BLaER1 treated with 17β-estradiol and CSF1 and Interleukin-3, amounts not matched to agents 10 nM and 100 nM (cell line): ENCODE measurements around the gene FAM3A.

Experiments
- H3K27ac ChIP-seq, 11 experiments: shearing (Covaris generic); formaldehyde crosslinking; 2 replicates each; pipeline ENCODE4 v1.8.1; 2022
- H3K27me3 ChIP-seq, 11 experiments: shearing (Covaris generic); formaldehyde crosslinking; 2 replicates each; pipeline ENCODE4 v1.8.1; 2022
- H3K36me3 ChIP-seq, 11 experiments: shearing (Covaris generic); formaldehyde crosslinking; 2 replicates each; pipeline ENCODE4 v1.8.1; 2022
- H3K4me1 ChIP-seq, 10 experiments: shearing (Covaris generic); formaldehyde crosslinking; 2 replicates each; pipeline ENCODE4 v1.8.1; 2022
- H3K4me2 ChIP-seq, 11 experiments: shearing (Covaris generic); formaldehyde crosslinking; 2 replicates each; pipeline ENCODE4 v1.8.1; 2022
- H3K4me3 ChIP-seq, 10 experiments: shearing (Covaris generic); formaldehyde crosslinking; 2 replicates each; pipeline ENCODE4 v1.8.1; 2022
- H3K9ac ChIP-seq, 11 experiments: shearing (Covaris generic); formaldehyde crosslinking; 2 replicates each; pipeline ENCODE4 v1.8.1; 2022
- H3K9me3 ChIP-seq, 11 experiments: shearing (Covaris generic); formaldehyde crosslinking; replicated peaks in 1 of 11; 2 replicates each; pipeline ENCODE4 v1.8.1; 2022
- H4K20me1 ChIP-seq, 11 experiments: shearing (Covaris generic); formaldehyde crosslinking; 2 replicates each; pipeline ENCODE4 v1.8.1; 2022
- Cebpa-rat ChIP-seq, 11 experiments: shearing (Covaris generic); IDR thresholded peaks; 2 replicates each; pipeline ENCODE4 v1.8.1; 2022

Gene FAM3A

DNA sequence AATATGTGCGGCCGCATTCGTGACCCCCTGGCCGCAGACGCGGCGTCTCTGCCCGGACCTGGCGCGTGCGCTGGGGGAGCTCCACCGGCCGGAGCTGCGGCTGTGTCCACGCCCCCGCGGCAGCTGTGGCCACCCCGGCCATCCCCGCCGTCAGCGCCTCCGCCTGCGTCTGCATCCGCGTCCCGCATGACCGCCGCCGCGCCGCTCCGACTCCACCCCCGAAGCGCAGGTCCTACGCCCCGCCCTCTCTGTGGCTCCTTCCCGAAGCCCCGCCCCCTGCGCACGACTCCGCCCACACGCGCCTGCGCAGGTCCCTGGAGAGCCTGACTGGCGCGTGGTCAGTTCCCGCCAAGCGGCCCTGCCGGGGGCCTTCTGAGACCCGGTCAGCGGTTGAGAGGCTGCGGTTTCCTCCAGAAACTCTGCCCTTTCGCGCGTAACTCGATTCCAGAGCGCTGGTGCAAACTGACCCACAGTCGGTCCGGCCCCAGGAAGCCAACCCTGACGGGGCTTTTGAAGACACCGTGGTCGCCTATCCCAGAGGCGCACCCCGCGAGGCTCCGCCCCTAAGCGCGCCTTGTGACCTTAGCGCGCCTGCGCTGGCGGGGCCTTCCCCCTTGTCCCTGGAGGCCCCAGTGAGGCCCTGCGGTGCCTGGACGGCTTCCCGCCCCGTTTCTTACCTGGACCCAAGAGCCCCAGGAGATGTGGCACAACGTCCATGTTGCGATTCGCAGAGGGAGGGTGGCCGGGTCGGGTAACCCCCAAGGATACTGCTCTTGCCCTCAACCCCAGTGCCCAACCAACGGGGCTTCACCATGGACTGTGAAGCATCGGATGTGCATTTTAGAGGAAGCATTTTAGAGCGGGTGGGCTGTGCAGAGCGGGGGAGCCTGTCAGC is 37.1 kb downstream of the FAM3A start, which contains the start of gene LAGE3:
LAGE3 (minus strand) TSS at position 554 of the 895 bp plus-strand sequence; CDS start at position 188, 366 bp downstream.
- Histone ChIP-seq H4K20me1 (peaks cover 0 to 27% (median 14%) of the 10 kb centered on the region in 11 experiments; a peak in 13 of 22 replicates), H3K4me1 (peaks cover 31 to 55% (median 39%) of the 10 kb centered on the region in 10 experiments), H3K27ac (peak within 1 kb of the TSS; percentile 40 to 89 (median 84)), H3K4me3 (peak within 1 kb of the TSS; percentile 45 to 73 (median 62)), H3K27me3 (peaks cover 34 to 73% (median 62%) of the 10 kb centered on the region in 11 experiments), H3K9ac (peak within 1 kb of the TSS; percentile 60 to 81 (median 77)), H3K4me2 (peak within 1 kb of the TSS; percentile 49 to 91 (median 78)), H3K36me3 (peaks cover 0 to 13% (median 4%) of the 10 kb centered on the region in 11 experiments; a peak in 7 of 22 replicates), H3K9me3 (peaks cover 0 to 8% (median 0%) of the 10 kb centered on the region in 11 experiments; a peak in 2 of 22 replicates)
- TF ChIP-seq Cebpa-rat (IDR thresholded peaks at IDR 0.05), result no peak

DNA sequence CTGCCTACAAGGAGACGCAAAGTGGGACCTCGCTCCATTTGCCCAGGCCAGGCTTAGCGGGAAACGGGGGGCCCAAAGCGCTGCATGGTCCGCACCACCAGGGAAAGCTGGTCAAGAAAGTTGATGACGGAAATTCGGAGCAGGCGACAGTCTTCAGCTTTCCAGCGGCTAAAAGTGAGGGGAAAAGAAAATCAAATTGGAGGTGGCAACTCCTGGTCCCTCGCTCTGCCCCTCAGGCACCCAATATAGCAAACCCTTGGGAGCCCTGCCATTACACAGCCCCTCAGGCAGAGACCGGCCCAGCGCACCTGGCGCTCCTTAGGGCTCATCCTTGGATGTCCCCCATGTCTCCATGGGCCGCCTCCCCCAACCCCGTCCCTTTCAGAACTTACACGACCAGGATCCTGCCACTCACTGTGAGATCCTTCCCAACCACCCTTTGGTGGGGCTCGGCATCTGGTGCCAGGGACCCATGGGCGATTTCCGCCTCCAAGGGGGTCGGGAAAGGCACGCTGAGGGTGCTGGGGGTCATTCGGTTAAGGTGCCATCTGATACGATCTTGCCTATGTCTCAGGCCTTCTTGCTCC is 38.0 kb downstream of the FAM3A start:
- peaks cover 0 to 8% (median 0%) of the 10 kb centered on the region in 11 experiments; a peak in 2 of 22 replicates for H3K9me3 ChIP-seq
- H3K27ac ChIP-seq, result peak overlapping the region in 10 of 11 experiments; percentile 40 to 89 (median 83); a peak in 15 of 22 replicates
- peak overlapping the region; percentile 60 to 81 (median 77); a peak in 21 of 22 replicates for H3K9ac ChIP-seq
- H3K4me1 ChIP-seq, result peaks cover 21 to 45% (median 29%) of the 10 kb centered on the region in 10 experiments
- peak overlapping the region; percentile 49 to 91 (median 78) for H3K4me2 ChIP-seq
- peaks cover 0 to 29% (median 15%) of the 10 kb centered on the region in 11 experiments; a peak in 14 of 22 replicates for H4K20me1 ChIP-seq
- peaks cover 29 to 73% (median 59%) of the 10 kb centered on the region in 11 experiments for H3K27me3 ChIP-seq
- H3K4me3 ChIP-seq, result peak overlapping the region; percentile 45 to 73 (median 62)
- peaks cover 0 to 17% (median 6%) of the 10 kb centered on the region in 11 experiments; a peak in 5 of 22 replicates for H3K36me3 ChIP-seq
- no peak for TF ChIP-seq Cebpa-rat (IDR thresholded peaks at IDR 0.05)

DNA sequence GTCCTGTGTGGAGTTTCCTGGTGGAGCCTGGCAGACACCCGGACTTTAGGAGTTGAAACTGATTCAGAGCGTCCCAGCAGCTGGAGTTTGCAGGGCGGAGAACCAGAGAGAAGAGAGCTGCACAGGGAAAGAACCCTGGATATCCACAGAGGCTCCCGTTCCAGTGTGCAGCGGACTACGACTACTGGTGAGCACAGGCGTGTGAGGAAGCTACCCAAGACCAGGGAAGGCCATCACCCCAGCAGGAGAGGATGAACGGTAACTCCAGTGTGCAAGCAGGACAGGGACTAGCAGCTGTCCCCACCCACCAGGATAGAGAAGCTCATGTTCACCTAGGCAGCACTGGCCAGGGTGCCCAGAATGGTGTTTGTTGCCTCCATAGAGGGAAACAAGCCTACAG is 39.2 kb downstream of the FAM3A start:
- no peak overlapping the region for H3K4me3 ChIP-seq
- peaks cover 15 to 34% (median 21%) of the 10 kb centered on the region in 10 experiments; a peak in 19 of 20 replicates for H3K4me1 ChIP-seq
- no peak overlapping the region for H3K27ac ChIP-seq
- H3K4me2 ChIP-seq, result peak overlapping the region in 2 of 11 experiments; percentile 6 to 34; a peak in 1 of 22 replicates
- no peak overlapping the region for H3K9ac ChIP-seq
- H3K27me3 ChIP-seq, result peaks cover 17 to 71% (median 49%) of the 10 kb centered on the region in 11 experiments
- peaks cover 0 to 28% (median 8%) of the 10 kb centered on the region in 11 experiments; a peak in 11 of 22 replicates for H3K36me3 ChIP-seq
- no peak for TF ChIP-seq Cebpa-rat (IDR thresholded peaks at IDR 0.05)
- H4K20me1 ChIP-seq, result peaks cover 0 to 40% (median 14%) of the 10 kb centered on the region in 11 experiments; a peak in 14 of 22 replicates
- peaks cover 0 to 8% (median 0%) of the 10 kb centered on the region in 11 experiments; a peak in 2 of 22 replicates for H3K9me3 ChIP-seq

DNA sequence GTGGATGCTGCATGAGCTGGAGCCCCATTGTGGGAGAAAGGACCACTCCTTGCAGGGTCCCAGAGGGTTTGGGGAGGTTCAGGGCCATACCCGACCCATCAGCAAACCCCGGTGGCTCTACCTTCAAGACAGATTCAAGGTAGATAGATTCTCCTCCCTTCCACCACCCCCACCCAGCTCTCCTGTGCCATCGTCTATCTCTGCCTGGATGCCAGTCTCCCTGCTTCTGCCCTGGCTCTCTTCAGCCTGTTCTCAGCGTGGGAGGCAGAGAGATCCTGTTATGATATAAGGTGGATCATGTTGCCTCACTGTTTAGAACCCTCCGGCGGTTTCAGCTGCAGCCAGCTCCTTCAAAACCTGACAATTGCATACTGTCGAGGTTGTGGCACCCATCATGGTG is 42.3 kb downstream of the FAM3A start:
- Histone ChIP-seq H3K4me2 (no peak overlapping the region), H3K9ac (no peak overlapping the region), H3K4me3 (no peak overlapping the region), H4K20me1 (peaks cover 0 to 63% (median 26%) of the 10 kb centered on the region in 11 experiments; a peak in 16 of 22 replicates), H3K27me3 (peaks cover 0 to 55% (median 35%) of the 10 kb centered on the region in 11 experiments; a peak in 21 of 22 replicates), H3K36me3 (peaks cover 6 to 60% (median 38%) of the 10 kb centered on the region in 11 experiments; a peak in 20 of 22 replicates), H3K9me3 (peaks cover 0 to 15% (median 6%) of the 10 kb centered on the region in 11 experiments; a peak in 7 of 22 replicates), H3K27ac (no peak overlapping the region), H3K4me1 (peaks cover 6 to 17% (median 11%) of the 10 kb centered on the region in 10 experiments; a peak in 17 of 20 replicates)
- no peak for TF ChIP-seq Cebpa-rat (IDR thresholded peaks at IDR 0.05)

DNA sequence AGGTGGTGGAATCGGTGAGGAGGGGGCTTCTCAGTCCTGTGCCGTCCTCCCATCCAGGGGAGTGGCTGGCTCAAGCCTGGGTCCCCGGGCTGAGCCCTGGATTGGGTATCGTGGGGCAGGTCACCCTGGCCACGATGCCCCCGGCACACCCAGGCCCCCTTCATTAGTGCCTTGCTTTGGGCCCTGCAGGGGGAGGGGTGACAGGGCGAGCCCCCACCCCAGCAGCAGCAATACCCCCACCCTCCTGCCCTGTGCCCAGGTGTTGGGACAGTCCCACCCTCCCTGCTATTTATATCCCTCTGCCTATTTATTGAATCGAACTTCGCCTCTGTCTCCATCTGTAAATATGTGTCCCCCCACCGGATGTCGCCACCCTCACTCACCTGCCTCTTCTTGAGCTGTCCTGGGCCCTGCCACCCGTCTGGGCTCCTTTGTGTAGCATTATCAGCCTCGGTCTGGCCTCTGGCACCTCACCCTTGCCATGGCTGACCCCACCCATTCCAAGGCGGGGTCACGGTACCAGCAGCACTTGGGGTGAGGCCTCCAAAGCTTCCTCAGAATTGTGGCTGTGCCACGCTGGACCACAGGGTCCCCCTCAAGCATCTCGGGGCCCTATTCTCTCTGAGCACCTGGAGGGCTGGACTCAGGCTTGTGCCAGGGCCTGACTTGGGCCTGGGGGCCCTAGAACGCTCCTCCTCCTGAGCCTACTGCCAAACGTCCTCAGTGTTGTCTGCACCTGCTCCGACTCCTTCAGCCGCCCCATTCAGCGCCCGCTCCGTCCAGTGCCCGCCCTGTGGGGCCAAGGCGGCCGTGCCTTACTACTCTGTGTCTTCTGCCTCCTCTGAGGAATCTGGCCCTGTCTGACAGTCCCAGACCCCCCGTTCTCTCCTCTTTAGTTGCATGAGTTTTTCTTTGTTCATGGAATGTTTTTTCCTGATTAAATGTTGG is 43.1 kb downstream of the FAM3A start:
- no peak overlapping the region for H3K4me2 ChIP-seq
- peaks cover 0 to 71% (median 30%) of the 10 kb centered on the region in 11 experiments; a peak in 16 of 22 replicates for H4K20me1 ChIP-seq
- no peak for TF ChIP-seq Cebpa-rat (IDR thresholded peaks at IDR 0.05)
- peaks cover 0 to 52% (median 32%) of the 10 kb centered on the region in 11 experiments; a peak in 21 of 22 replicates for H3K27me3 ChIP-seq
- H3K9me3 ChIP-seq, result peaks cover 0 to 20% (median 12%) of the 10 kb centered on the region in 11 experiments; a peak in 9 of 22 replicates
- no peak overlapping the region for H3K9ac ChIP-seq
- H3K27ac ChIP-seq, result no peak overlapping the region
- H3K4me3 ChIP-seq, result no peak overlapping the region
- H3K36me3 ChIP-seq, result peaks cover 8 to 67% (median 45%) of the 10 kb centered on the region in 11 experiments; a peak in 21 of 22 replicates
- H3K4me1 ChIP-seq, result peaks cover 4 to 14% (median 9%) of the 10 kb centered on the region in 10 experiments; a peak in 17 of 20 replicates

DNA sequence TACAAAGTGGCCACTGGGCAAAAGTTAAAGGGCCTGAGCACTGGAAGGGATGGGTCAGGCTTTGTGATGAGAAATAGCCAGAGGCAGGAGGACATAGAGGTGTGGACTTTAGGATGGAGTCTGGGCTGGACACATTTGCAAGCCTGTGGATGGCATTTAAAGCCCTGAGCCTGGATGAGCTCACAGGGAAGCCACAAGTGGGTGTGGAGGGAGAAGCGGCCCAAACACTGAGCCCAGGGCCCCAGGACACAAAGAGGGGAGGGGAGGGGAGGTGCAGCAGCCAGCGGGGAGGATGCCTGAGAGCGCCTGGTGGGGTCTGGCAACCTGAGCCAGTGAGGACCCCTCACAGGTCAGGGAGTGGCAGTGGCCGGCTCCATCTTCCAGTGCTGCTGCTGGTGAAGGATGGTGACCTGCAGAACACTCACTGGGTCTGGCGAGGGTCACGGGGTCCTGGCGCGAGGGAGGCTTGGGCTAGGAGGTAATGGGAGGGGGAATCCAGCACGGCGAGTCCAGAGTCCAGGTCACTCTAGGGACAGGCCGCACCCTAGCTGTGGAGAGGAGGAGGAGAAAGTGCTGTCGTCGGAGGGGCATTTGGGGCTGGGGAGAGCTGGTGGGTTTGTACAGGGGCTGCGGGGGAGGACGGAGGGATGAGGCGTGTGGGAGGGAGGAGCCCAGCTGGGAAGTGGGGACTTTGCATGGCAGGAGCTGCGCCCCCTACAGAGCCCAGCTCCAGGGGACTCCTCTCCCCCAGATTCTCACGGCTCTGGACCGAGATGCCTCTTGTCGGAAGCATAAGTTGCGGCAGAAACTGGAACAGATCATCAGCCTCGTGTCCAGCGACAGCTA is 44.0 kb downstream of the FAM3A start:
- H3K4me3 ChIP-seq, result no peak overlapping the region
- TF ChIP-seq Cebpa-rat (IDR thresholded peaks at IDR 0.05), result no peak
- H3K36me3 ChIP-seq, result peaks cover 8 to 73% (median 52%) of the 10 kb centered on the region in 11 experiments; a peak in 21 of 22 replicates
- H3K27me3 ChIP-seq, result peaks cover 0 to 44% (median 25%) of the 10 kb centered on the region in 11 experiments; a peak in 20 of 22 replicates
- no peak overlapping the region for H3K4me2 ChIP-seq
- H4K20me1 ChIP-seq, result peaks cover 0 to 75% (median 27%) of the 10 kb centered on the region in 11 experiments; a peak in 16 of 22 replicates
- peaks cover 0 to 6% (median 4%) of the 10 kb centered on the region in 10 experiments; a peak in 5 of 20 replicates for H3K4me1 ChIP-seq
- H3K9ac ChIP-seq, result no peak overlapping the region
- peaks cover 0 to 23% (median 18%) of the 10 kb centered on the region in 11 experiments; a peak in 10 of 22 replicates for H3K9me3 ChIP-seq
- H3K27ac ChIP-seq, result no peak overlapping the region
